Activated gamma-delta T cell treated with anti-CD3 and anti-CD28 coated beads, Interleukin-2, amount 50 U/mL, for 16 hours (primary cell): ENCODE data around the gene PLXNA3.

ENCODE experiments used
- DNase-seq: peaks from one replicate; pipeline ENCODE4 v3.0.0-alpha.2; 2020; ENCODE audit warnings: low read depth

Gene PLXNA3

DNA sequence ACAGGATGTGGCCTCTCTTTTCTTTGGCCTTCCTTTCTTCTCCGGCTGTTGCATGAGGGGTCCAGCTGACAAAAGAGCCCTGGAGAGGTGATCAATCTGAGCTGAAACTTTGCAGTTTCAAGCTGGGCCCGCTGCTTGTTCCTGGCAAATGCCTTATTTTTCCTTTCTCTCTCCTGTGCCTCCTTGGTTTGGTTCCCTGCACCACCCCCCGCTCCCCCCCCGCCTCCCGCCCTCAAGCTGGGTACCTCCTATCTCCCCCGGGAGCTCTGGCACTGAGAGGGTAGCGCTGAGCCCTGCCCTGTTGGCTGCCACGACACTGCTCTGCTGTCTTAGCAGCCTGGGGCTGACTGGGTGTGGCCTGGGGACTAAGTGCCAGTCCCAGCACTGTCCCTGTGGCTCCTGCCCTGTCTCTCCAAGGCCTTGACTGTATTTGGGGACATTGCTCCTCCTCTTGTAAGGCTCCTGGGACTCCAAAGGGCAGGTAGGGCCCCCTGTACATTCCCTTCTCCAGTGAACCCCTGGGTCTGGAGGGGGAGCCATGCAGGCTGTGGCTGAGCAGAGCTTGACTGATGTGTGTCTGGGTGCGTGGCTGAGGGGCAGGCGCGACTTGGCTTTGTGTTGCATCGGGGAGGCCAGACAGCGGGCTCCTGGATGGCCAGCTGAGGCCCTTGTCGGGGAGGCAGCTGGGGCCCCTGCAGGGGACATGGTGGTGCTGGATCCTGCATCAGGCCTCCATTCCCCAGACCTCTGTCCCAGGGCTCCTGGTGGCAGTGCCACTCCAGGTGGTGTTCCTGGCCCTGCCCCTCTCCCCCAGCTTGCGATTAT is 1.1 kb downstream of the PLXNA3 start:
- DNase-seq, result no peak

DNA sequence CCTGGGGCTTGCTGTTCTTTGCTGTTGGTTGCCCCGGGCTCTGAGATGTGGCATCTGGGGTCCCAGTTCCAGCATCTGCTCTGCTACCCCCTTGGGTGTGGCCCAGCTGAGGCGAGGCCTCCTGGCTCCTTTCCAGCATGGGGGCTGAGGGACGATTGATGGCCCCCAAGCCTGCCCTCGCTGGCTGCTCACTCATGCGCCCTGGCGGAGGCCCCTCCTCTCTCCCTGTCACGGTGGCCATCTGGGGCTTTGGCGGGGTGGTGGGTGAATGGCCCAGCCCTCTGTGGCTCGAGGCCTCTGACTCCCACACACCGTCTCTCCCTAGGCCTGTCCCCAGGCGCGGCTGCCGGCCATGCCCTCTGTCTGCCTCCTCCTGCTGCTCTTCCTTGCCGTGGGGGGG is 1.8 kb downstream of the PLXNA3 start:
- DNase-seq, result no peak

DNA sequence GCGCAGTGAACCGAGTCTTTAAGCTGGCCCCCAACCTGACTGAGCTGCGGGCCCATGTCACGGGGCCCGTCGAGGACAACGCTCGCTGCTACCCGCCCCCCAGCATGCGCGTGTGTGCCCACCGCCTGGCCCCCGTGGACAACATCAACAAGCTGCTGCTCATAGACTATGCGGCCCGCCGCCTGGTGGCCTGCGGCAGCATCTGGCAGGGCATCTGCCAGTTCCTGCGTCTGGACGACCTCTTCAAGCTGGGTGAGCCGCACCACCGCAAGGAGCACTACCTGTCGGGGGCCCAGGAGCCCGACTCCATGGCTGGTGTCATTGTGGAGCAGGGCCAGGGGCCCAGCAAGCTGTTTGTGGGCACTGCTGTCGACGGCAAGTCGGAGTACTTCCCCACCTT is 2.2 kb downstream of the PLXNA3 start:
- DNase-seq, result no peak

DNA sequence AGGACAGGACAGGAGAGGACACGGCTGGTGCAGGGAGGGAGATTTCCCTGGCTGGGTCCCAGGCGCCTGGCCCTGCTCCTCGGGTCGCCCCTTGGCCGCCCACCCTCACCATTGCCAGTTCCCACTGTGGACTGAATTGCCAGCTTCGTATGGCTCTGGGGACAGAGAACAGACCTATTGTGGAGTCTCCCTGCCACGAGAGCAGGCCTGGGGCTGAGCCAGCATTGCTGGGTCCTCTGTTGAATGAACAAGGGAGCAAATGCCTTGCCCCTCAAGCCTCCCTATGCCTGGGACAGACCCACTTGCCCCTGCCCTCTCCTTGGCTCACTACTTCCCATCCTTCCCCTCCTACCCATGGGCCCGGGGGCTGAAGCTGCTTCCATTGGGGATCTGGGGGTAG is 4.3 kb downstream of the PLXNA3 start:
- no peak for DNase-seq

DNA sequence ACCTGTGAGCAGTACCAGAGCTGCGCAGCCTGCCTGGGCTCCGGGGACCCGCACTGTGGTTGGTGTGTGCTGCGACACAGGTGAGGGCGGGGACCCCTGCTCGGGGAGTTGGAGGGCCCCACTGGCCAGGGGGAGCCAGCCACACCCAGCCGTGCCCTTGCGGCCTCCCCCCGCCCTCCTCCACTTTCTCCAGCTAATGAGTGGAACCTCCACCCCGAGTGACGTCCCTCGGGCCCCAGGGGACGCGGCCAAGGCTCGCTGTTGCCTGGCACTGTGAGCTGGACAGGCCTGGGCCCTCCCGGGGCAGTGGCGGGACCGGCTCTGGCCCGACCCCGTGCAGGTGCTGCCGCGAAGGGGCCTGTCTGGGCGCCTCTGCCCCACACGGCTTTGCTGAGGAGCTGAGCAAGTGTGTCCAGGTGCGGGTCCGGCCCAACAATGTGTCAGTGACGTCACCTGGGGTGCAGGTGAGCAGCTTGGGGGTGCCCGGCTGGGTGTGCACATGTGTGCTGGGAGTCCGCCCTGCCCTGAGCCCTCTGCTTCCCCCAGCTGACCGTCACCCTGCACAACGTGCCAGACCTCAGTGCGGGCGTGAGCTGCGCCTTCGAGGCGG is 5.6 kb downstream of the PLXNA3 start:
- no peak for DNase-seq

DNA sequence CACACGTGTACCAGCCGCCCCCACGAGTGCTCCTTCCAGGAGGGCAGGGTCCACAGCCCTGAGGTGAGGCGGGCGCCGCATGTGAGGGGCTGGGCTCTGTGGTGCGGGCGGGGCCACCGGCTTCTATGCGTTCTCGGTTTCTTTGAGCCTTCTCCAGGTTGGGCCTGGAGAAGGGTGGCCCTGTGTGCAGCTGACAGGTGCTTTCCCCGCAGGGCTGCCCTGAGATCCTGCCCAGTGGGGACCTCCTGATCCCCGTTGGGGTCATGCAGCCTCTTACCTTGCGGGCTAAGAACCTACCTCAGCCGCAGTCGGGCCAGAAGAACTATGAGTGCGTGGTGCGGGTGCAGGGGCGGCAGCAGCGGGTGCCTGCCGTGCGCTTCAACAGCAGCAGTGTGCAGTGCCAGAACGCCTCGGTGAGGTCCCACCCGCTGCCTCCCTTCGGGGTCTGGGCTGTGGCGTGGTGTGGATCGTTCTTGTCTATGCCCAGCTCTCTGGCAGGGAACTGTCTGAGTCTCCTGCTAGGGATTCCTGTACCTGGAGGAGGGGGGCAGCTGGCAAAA is 6.8 kb downstream of the PLXNA3 start:
- no peak for DNase-seq

DNA sequence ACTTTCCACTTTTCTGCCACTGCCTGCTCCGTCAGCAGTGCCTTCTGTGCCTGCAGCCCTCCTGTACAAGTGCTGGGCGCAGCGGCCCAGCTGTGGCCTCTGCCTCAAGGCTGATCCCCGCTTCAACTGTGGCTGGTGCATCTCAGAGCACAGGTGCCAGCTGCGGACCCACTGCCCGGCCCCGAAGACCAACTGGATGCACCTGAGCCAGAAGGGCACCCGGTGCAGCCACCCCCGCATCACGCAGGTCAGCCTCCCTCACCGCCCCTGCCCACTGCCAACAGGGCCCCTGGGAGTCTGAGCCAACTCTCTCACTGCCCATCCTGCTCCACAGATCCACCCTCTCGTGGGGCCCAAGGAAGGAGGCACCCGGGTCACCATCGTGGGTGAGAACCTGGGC is 7.5 kb downstream of the PLXNA3 start:
- no peak for DNase-seq

DNA sequence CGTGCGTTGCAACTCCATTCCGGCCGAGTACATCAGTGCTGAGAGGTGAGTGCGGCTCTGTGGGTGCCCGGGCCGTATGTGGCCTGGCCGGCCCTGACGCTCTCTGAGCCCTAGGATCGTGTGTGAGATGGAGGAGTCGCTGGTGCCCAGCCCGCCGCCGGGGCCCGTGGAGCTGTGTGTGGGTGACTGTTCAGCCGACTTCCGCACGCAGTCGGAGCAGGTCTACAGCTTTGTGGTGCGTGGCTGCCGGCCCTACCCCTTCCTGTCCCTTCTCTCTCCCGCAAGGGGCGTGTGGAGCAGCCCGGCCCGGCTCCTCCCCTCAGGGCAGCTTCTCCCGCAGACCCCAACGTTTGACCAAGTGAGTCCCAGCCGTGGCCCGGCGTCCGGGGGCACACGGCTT is 8.0 kb downstream of the PLXNA3 start:
- DNase-seq, result no peak

DNA sequence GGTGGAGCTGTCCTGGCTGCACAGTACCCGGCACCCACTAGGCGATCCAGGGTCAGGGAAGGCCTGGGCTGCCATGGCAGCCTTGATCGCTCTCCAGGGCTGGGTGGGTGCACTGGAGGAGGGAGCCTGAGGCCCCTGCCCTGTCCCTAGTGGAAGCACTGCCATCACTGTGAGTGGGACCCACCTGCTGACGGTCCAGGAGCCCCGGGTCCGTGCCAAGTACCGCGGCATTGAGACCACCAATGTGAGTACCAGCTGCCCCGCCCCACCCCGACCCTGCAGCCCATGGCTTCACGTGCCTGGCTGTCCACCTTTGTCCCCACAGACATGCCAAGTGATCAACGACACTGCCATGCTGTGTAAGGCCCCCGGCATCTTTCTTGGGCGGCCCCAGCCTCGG is 8.8 kb downstream of the PLXNA3 start:
- DNase-seq, result no peak

DNA sequence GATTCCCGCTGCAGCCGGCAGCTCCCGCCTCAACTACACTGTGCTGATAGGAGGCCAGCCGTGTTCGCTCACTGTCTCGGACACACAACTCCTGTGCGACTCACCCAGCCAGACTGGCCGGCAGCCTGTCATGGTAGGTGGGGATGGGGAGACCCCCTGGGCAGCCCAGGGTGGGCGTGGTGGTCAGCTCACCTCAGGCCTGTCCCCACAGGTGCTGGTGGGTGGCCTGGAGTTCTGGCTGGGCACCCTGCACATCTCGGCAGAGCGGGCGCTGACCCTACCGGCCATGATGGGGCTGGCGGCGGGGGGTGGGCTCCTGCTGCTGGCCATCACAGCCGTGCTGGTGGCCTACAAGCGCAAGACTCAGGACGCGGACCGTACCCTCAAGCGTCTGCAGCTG is 9.5 kb downstream of the PLXNA3 start:
- no peak for DNase-seq

DNA sequence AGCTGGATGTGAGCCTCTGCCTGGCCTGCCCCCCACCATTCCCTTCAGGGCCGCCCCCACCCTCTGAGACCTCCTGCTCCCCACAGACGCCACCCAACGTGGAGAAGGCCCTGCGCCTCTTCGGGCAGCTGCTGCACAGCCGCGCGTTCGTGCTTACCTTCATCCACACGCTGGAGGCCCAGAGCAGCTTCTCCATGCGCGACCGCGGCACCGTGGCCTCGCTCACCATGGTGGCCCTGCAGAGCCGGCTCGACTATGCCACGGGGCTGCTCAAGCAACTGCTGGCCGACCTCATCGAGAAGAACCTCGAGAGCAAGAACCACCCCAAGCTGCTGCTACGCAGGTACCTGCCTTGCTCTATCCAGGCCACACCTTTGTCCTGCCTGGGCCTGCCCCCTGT is 10.1 kb downstream of the PLXNA3 start:
- no peak for DNase-seq

DNA sequence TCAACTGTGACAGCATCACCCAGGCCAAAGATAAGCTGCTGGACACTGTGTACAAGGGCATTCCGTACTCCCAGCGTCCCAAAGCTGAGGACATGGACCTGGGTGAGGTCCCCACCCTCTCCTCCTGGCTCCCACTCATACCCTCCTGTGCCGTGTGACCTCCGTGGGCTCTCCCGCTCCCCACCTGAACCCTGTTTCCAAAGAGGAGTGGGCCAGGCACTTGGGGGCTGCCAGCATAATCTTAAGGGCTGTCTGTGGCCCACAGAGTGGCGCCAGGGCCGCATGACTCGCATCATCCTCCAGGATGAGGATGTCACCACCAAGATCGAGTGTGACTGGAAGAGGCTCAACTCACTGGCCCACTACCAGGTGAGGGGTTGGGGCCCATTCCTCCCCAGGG is 11.0 kb downstream of the PLXNA3 start:
- no peak for DNase-seq

DNA sequence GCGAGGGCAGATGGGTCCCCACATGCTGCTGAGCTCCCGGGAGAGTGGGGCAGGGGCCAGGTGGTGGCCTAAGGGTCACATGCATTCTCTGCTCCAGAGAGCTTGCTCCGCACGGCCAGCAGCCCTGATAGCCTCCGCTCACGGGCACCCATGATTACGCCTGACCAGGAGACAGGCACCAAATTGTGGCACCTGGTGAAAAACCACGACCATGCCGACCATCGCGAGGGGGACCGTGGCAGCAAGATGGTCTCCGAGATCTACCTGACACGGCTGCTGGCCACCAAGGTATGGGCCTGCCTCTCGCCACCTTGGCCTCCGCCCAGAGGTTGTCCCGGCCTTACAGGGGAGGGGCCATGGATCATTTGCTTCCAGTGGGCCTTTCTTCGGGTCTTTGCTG is 11.8 kb downstream of the PLXNA3 start:
- DNase-seq, result no peak

DNA sequence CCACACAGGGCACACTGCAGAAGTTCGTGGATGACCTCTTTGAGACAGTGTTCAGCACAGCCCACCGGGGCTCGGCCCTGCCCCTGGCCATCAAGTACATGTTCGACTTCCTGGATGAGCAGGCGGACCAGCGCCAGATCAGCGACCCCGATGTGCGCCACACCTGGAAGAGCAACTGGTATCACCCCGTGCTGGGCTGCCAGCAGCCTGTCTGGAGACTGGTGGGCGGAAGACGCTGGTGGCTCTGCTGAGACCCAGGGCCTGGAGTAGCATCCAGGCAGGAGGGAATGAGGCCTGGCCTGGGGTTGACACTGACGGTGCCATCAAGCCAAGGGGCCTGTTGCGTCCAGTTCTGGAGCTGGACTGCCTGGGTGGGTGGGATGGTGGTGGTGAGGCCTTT is 12.4 kb downstream of the PLXNA3 start:
- no peak for DNase-seq

DNA sequence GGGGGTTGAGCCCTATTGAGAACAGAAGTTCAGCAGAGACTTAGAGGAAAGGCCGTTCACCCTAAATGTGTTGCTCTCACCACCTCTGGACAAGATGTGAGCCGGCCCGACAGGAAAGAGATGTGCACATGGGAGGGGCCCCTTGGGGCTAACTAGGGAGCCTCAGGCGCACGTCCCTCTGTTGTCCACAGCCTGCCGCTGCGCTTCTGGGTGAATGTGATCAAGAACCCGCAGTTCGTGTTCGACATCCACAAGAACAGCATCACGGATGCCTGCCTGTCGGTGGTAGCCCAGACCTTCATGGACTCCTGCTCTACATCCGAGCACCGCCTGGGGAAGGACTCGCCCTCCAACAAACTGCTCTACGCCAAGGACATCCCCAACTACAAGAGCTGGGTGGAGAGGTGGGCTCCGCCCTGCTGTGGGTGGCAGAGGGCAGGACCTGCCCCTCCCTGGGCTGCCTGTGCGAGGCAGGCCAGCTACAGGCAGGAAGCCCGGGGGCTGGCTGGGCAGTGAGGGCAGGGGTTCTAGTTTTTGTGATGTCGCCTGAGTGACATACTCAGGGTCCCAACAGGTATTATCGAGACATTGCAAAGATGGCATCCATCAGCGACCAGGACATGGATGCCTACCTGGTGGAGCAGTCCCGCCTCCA is 13.0 kb downstream of the PLXNA3 start:
- no peak for DNase-seq

DNA sequence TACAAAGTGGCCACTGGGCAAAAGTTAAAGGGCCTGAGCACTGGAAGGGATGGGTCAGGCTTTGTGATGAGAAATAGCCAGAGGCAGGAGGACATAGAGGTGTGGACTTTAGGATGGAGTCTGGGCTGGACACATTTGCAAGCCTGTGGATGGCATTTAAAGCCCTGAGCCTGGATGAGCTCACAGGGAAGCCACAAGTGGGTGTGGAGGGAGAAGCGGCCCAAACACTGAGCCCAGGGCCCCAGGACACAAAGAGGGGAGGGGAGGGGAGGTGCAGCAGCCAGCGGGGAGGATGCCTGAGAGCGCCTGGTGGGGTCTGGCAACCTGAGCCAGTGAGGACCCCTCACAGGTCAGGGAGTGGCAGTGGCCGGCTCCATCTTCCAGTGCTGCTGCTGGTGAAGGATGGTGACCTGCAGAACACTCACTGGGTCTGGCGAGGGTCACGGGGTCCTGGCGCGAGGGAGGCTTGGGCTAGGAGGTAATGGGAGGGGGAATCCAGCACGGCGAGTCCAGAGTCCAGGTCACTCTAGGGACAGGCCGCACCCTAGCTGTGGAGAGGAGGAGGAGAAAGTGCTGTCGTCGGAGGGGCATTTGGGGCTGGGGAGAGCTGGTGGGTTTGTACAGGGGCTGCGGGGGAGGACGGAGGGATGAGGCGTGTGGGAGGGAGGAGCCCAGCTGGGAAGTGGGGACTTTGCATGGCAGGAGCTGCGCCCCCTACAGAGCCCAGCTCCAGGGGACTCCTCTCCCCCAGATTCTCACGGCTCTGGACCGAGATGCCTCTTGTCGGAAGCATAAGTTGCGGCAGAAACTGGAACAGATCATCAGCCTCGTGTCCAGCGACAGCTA is 14.0 kb downstream of the PLXNA3 start:
- DNase-seq, result no peak

DNA sequence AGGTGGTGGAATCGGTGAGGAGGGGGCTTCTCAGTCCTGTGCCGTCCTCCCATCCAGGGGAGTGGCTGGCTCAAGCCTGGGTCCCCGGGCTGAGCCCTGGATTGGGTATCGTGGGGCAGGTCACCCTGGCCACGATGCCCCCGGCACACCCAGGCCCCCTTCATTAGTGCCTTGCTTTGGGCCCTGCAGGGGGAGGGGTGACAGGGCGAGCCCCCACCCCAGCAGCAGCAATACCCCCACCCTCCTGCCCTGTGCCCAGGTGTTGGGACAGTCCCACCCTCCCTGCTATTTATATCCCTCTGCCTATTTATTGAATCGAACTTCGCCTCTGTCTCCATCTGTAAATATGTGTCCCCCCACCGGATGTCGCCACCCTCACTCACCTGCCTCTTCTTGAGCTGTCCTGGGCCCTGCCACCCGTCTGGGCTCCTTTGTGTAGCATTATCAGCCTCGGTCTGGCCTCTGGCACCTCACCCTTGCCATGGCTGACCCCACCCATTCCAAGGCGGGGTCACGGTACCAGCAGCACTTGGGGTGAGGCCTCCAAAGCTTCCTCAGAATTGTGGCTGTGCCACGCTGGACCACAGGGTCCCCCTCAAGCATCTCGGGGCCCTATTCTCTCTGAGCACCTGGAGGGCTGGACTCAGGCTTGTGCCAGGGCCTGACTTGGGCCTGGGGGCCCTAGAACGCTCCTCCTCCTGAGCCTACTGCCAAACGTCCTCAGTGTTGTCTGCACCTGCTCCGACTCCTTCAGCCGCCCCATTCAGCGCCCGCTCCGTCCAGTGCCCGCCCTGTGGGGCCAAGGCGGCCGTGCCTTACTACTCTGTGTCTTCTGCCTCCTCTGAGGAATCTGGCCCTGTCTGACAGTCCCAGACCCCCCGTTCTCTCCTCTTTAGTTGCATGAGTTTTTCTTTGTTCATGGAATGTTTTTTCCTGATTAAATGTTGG is 14.9 kb downstream of the PLXNA3 start:
- DNase-seq, result no peak

DNA sequence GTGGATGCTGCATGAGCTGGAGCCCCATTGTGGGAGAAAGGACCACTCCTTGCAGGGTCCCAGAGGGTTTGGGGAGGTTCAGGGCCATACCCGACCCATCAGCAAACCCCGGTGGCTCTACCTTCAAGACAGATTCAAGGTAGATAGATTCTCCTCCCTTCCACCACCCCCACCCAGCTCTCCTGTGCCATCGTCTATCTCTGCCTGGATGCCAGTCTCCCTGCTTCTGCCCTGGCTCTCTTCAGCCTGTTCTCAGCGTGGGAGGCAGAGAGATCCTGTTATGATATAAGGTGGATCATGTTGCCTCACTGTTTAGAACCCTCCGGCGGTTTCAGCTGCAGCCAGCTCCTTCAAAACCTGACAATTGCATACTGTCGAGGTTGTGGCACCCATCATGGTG is 15.6 kb downstream of the PLXNA3 start:
- DNase-seq, result no peak

DNA sequence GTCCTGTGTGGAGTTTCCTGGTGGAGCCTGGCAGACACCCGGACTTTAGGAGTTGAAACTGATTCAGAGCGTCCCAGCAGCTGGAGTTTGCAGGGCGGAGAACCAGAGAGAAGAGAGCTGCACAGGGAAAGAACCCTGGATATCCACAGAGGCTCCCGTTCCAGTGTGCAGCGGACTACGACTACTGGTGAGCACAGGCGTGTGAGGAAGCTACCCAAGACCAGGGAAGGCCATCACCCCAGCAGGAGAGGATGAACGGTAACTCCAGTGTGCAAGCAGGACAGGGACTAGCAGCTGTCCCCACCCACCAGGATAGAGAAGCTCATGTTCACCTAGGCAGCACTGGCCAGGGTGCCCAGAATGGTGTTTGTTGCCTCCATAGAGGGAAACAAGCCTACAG is 18.7 kb downstream of the PLXNA3 start:
- DNase-seq, result no peak

DNA sequence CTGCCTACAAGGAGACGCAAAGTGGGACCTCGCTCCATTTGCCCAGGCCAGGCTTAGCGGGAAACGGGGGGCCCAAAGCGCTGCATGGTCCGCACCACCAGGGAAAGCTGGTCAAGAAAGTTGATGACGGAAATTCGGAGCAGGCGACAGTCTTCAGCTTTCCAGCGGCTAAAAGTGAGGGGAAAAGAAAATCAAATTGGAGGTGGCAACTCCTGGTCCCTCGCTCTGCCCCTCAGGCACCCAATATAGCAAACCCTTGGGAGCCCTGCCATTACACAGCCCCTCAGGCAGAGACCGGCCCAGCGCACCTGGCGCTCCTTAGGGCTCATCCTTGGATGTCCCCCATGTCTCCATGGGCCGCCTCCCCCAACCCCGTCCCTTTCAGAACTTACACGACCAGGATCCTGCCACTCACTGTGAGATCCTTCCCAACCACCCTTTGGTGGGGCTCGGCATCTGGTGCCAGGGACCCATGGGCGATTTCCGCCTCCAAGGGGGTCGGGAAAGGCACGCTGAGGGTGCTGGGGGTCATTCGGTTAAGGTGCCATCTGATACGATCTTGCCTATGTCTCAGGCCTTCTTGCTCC is 19.9 kb downstream of the PLXNA3 start:
- DNase-seq, result no peak
